Right lobe of liver (tissue), 4 donors: Measurements from ENCODE around the gene PSMD3.

Experiments
- POLR2A ChIP-seq: fragments of 450-650 bp; IDR thresholded peaks from one replicate; pipeline ENCODE4 v1.6.1; 2017; ENCODE audit warnings: antibody characterized with exemption, mild to moderate bottlenecking
- TF ChIP-seq, protein P1 (sequence below), 4 donors: fragments of 200-600 bp in 3 of 4; fragments of 450-650 bp in 1 of 4; IDR thresholded peaks; one replicate each; pipeline versions ENCODE4 v1.5.1 to v1.8.0; 2016 to 2022; ENCODE audit warnings: antibody characterized with exemption in 4 of 4, mild to moderate bottlenecking in 2 of 4
- donor health status: DM: no; HTN: no; CAD: no.
- donor health status: DM: no; HTN: no; CAD: no.
- donor health status: DM: no; HTN: yes; CAD: no.

DNA sequence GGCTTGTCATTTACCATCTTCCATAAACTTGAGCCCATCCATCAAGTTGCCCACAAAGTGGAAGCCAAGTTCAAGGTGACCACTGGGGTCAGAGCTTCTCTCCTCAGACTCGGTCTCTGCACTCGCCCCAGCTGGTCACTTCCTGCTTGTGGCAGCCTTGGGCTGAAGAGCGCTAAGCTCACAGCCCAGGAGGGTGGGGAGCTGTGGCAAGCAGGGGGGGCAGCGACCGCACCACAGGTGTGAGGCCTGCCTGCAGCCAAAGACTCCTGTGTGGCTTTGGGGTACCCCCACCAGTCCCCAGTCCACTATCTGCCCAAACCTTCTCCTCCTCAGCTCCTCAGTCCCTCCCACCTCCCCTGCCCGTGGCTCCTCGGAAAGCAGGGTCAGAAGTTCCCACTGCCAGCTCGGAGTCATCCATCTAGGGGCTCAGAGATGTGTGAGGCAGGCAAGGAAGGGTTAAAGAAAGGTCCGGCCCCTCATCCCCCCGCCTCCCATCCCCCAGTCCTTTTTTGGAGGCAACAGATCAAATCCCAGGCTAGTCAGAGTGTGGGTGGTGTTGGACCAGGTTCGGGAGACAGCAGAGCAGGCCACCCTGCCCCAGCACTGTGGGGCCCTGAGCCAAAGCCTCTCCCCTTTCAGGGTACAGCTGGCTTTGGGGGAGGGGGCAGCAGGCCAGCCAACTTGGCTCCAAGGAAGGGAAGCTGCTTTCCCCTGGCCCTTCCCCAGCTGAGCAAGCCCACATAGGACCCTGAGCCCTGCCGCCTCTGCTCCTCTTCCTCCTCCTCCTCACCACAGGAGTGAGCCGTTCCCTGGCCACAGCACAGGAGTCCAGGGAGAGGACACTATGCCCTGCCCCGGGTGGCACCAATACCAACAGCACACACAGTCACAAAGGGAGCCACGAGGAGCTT, 37.9 kb downstream of the PSMD3 start:
- TF ChIP-seq, protein P1, sequence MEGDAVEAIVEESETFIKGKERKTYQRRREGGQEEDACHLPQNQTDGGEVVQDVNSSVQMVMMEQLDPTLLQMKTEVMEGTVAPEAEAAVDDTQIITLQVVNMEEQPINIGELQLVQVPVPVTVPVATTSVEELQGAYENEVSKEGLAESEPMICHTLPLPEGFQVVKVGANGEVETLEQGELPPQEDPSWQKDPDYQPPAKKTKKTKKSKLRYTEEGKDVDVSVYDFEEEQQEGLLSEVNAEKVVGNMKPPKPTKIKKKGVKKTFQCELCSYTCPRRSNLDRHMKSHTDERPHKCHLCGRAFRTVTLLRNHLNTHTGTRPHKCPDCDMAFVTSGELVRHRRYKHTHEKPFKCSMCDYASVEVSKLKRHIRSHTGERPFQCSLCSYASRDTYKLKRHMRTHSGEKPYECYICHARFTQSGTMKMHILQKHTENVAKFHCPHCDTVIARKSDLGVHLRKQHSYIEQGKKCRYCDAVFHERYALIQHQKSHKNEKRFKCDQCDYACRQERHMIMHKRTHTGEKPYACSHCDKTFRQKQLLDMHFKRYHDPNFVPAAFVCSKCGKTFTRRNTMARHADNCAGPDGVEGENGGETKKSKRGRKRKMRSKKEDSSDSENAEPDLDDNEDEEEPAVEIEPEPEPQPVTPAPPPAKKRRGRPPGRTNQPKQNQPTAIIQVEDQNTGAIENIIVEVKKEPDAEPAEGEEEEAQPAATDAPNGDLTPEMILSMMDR (IDR thresholded peaks at IDR 0.05): no peak
- no peak for TF ChIP-seq POLR2A
